Activated T-cell treated with anti-CD3 and anti-CD28 coated beads for 1 hour (primary cell): ENCODE data around the gene NDST3.

ENCODE experiments used
- DNase-seq: peaks from one replicate; pipeline ENCODE4 v3.0.0-alpha.2; 2020; ENCODE audit warnings: low read depth

Gene NDST3

DNA sequence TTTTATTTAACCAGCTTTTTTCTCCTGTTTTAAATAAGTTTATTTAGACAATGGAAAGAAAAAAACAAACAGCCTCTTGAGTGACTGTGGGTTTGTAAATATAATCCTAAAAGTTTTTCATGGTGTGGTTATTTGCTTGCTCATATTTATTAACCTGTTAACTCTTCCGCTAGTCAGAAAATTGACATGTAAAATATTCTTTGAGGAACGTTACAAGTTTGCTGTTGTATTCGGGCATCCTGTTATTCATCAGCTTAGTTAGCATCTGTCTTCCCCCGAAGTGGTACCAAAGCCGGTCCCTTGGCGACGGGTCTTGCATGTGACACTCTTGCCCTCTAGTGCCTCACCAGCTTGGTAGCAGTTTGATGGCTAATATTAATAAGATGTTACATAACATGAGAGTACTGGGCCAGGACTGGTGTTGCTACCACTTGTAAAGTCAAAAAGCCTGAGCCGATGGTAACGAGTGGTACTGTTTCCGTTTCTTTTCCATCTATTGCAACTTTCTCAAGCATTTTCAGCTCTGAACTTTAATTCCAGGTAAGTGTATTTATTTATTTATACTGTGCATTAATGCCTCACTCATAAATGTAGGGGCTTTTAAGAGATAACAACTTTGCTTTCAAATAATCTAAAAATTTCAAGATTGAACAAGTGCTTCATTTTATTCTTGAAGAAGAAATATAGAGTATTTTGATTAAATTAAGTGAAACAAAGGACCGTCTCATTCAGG, at the start of gene NDST3:
Gene NDST3 (plus strand): TSS at position 434 of the 733 bp plus-strand sequence. CDS start 19,425 bp downstream, outside the sequence.
- no peak for DNase-seq

- no peak for DNase-seq
Observed at GRCh38 chr4:117986321-117986720, 48.0 kb upstream of the NDST3 start.

GRCh38 chr4:117987464-117987863, 46.8 kb upstream of the NDST3 start:
- DNase-seq = no peak

- no peak for DNase-seq
Observed at GRCh38 chr4:117996891-117997290, 37.4 kb upstream of the NDST3 start.

GRCh38 chr4:118004088-118004487, 30.2 kb upstream of the NDST3 start:
- DNase-seq = no peak

GRCh38 chr4:118005883-118006282, 28.4 kb upstream of the NDST3 start:
- DNase-seq = no peak

- no peak for DNase-seq
Observed at GRCh38 chr4:118012142-118012541, 22.1 kb upstream of the NDST3 start.

- no peak for DNase-seq
Observed at GRCh38 chr4:118014831-118015230, 19.5 kb upstream of the NDST3 start.

DNA sequence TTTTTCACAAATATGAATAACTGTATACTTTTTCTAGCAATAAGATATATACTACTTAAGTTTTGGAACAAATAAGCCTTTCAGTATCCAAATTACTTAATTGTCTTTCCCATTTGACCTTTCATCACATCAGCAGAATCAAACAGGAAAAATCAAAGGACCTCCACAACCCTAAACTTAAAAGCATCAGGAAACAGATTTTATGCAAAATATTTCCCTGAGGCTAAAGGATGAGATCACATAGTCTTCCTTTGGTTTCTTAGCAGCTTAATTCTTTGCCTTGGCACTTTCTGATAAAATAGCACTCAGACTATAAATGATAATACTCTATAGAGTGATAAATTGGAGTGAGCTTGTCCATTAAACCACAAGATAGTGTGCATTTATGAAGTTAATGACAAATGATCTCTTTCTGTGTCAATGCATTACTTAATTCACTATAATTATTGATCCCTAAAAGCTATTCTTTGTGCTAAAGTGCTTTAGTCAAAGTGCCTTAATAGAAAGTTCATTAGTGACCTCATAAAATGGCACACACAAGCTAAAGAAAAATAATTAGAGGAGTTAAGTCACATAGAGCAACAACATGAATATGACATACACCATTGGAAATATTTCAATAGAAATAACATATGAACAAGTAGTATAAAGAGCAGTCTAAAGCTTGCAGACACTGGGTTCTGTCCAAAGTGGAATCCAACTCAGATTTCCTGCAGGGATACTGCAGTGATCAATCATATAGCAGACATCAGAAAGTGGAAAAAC, 15.7 kb upstream of the NDST3 start:
- no peak for DNase-seq

DNA sequence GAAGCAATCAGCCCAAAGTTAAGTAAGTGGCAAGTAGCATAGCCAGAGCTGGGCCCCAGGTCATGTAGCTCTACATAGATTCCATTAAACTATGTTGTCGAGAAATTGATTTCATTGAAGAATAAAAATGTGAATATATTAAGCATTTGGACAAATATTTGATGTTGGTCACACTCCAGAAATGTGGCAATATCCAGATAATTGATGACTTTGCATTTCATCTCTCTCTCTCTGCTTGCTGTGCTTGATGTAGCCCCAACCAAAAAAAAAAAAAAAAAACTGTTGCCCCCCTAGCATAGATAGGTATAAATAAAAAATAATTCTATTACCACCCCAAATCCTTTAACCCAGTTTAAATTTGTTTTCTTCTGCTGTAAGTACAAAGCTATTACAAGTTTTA, 7.5 kb upstream of the NDST3 start:
- DNase-seq = no peak

DNA sequence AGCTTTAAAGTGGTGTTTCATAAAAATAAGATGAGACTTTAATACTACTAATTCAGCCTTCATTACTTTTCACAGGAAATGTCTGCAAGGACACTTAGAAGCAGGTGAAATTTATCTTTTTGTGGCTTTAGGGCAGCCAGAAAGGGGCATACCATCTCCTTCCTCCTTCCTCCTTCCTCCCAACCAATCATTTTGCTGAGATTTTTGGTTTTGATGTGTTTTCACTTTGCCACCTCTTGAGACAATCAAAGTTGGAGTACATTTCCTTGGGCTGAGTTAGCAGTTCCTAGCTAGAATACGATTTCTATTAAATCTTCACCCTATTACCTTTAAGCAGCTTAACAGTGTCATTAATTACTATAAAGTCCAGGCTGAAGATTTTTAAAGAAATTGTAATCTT, 5.1 kb upstream of the NDST3 start:
- DNase-seq = no peak

DNA sequence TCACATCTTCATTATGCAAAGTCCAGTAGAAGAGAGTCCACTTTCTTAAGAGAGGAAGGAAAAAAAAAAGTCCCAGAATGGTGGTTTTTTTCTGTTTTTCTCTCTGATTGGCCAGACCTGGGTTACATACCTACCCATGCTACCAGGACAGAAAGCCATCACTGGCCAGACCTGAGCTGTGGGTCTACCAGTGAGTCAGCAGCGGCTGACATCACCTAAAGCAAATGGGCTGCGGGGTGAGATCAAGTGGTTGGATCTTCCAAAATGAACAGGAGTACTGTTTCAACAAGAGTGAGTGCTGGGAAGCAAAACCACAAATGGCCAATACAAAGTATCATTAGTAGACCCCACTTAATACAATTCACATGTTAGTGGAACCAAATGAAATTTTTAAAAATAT, 1.6 kb upstream of the NDST3 start:
- DNase-seq = no peak

DNA sequence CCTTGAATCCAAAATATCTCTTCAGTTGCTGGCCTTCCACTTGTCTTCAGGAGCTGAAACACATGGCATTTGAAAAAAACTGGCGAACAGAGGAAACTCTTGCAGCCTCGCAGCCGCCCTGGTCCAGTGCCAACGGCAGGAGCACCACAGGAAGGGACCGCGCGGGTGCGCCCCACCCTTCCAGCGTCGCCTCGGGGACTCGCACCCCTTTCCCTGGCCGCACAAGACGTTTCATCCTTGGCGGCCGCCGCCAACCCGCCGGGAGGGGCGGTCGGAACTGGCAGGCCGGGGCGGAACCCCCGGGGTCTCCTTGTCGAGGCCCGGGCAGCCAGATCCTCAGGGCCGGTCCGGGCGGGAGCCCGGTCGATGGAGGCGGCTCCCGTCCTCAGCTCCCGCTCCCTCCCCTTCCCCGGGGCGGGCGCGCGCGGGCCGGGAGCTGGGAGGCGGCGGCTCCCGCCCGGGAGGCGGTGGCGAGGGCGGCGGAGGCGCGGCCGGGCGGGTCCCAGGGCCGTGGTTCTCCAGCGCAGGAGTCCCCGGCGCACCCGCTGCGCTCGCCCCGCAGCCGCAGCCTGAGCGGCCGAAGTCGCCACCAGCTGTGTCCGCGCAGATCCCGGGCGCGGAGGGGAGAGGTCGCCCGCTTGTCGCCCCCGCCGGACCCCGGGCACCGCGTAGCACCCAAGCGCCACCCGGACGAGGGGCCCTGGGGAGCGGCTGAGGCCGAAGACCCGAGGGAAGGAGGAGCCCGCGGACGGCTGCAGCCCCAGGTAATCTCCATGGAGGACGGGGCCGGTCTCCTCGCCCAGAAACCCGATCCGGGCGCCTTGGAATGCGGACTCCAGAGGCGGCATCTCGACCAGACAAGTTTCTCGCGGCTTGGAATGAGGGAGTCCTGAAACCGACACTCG, 886 bp upstream of the NDST3 start:
- DNase-seq = no peak

GRCh38 chr4:118035309-118035708, 1.0 kb downstream of the NDST3 start:
- no peak for DNase-seq

DNA sequence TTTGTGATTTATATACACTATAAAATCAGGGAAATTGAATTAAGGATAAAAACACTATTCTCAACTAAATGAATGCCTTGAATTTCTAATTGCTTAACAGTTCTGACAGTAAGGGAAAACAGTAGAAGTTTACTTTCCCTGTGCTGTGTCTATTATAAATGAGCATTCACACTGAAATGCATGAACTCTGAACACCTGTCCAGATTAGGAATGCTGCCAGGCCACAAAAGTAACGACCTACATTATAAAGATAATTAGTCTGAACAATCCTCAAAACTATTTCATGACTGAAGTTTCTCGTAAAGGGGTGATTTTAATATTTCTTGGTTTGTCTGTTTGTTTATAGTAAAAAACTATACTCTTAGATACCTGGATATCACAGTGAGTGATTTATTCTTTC, 2.0 kb downstream of the NDST3 start:
- no peak for DNase-seq

- DNase-seq = no peak
Observed at GRCh38 chr4:118037955-118038354, 3.7 kb downstream of the NDST3 start.

DNA sequence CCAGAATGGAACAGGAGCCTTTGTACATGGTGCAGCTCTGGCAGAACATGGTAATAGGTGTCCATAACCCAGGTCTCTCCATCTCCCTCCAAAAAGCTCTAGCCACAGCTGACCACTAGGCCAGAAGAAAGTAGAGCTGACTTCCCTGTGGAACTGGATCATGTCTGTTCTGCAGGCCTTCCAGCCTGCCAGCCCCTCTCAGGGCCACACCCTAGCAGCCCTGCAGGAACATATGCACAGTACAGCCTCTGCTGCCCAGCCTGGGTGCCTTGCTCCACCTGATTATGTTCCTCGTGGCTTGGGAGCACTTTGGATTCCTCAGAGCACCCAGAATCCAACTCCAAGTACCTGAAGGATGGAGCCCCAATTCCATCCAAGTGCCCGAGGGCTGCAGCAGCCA, 12.0 kb downstream of the NDST3 start:
- DNase-seq = no peak

DNA sequence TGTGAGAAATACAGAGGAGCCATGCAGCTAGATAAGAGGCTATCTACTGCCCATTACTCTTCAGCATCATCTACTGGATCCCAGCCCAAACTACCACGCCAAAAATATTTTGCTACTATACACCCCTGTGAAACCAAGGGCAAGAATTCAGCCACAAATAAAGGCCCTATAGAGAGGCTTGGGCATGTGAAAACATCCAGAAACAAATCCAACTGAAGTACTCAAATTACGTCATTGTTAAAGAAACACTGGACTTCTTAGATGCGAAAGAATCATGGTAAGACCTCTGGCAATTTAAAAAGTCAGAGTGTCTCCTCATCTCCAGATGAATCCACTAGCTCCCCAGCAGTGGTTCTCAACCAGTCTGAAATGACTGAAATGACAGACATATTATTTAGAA, 12.8 kb downstream of the NDST3 start:
- DNase-seq = no peak

DNA sequence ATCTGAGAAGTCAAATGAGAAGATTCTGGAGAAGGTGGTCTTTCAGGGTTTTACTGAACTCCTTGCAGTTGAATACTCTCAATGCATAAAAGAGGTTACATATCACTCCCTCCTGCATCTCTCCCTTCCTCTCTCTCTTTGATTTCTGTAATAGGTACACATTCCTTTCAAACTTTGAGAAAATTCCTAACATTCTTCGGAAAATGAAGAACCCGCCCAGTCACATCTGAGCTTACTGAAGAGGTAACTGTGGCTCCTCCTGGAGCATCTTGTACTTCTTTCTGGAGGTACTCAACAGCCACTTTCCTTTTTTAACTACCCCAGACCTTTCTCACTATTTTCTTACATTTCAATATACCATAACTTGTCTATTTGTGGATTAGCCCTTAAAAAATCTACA, 24.7 kb downstream of the NDST3 start:
- no peak for DNase-seq

- no peak for DNase-seq
Observed at GRCh38 chr4:118059397-118059796, 25.1 kb downstream of the NDST3 start.

GRCh38 chr4:118076958-118077766, 42.9 kb downstream of the NDST3 start:
- DNase-seq = no peak

GRCh38 chr4:118077767-118078105, 43.5 kb downstream of the NDST3 start:
- no peak for DNase-seq
